Prostate gland (tissue), 2 donors: ENCODE data around the gene ZNF354C.

ENCODE experiments used
- POLR2A ChIP-seq: fragments of 450-650 bp; IDR thresholded peaks from one replicate; pipeline ENCODE4 v1.6.1; 2016; ENCODE audit warnings: antibody characterized with exemption, mild to moderate bottlenecking
- TF ChIP-seq, protein P1 (sequence below), 4 experiments: fragments of 200-600 bp in 2 of 4; fragments of 450-650 bp in 2 of 4; sonication (generic) in 2 of 4; IDR thresholded peaks; 1 replicate in 3 of 4; 2 replicates in 1 of 4; pipeline ENCODE4 v1.5.1; 2016 to 2019; ENCODE audit warnings: antibody characterized with exemption in 4 of 4, mild to moderate bottlenecking in 2 of 4, moderate library complexity in 2 of 4

DNA sequence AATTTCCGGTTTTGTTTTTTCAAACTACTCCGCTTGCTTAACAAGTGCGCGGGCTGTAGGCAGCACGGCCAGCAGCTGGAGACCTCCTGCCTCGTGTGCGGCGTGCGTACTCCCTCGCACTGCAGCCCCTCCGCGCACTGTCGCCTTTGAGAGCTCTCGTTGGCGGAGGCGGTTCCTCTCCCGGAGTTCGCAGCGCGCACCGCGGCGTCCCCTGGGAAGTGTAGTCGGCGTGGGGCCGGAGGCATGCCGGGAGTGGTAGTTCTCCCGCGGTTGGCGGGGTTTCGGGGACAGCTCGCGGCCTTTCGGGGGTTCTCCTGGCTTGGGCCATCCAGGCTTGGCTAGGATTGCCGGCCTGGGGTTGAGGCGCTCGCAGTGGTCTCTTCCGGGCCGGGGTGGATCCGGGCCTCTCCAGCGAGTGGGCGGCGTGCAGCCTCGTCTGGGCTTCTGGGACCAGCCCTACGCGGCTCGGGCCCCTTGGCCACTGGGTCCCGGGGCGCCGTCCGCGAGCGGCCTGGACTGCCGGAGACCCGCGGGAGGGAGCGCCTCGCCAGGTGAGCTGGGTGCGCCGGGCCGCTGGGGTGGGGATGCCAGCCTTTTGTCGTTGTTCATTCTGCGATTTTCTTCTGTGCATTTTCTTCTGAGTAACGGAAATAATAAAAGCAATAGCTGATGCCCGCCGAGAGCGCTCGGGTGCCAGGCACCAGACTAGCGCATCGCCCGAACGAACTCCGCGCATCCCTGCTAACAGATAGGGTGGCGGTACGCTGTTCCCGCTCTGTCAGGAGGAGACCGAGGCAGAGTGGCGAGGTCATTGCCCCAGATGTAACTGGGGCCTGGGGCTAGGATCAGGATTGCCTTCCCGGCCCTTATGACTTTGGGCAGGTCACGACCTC, at the start of gene ZNF354C:
- TF ChIP-seq, protein P1, sequence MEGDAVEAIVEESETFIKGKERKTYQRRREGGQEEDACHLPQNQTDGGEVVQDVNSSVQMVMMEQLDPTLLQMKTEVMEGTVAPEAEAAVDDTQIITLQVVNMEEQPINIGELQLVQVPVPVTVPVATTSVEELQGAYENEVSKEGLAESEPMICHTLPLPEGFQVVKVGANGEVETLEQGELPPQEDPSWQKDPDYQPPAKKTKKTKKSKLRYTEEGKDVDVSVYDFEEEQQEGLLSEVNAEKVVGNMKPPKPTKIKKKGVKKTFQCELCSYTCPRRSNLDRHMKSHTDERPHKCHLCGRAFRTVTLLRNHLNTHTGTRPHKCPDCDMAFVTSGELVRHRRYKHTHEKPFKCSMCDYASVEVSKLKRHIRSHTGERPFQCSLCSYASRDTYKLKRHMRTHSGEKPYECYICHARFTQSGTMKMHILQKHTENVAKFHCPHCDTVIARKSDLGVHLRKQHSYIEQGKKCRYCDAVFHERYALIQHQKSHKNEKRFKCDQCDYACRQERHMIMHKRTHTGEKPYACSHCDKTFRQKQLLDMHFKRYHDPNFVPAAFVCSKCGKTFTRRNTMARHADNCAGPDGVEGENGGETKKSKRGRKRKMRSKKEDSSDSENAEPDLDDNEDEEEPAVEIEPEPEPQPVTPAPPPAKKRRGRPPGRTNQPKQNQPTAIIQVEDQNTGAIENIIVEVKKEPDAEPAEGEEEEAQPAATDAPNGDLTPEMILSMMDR (IDR thresholded peaks at IDR 0.05) = no peak
- no peak for TF ChIP-seq POLR2A
